Activated CD8-positive, alpha-beta T cell treated with anti-CD3 and anti-CD28 coated beads for 36 hours (primary cell): ENCODE data around the gene PTMA. TPM values are rescaled to one million over a fixed set of nuclear protein-coding genes. Genes with fewer than 3 reads are reported as not detected.
"Not testable (repeated sequence)": the region's sequence is repeated elsewhere in the genome, so short reads cannot be mapped to it uniquely, and the experiment has no call there.

ENCODE experiments used
- ATAC-seq: fragments of 200-7000 bp; cut with Tn5 transposase; one replicate; pipeline ENCODE4 v1.10.0; 2021; ENCODE audit warnings: mild to moderate bottlenecking, moderate library complexity
- CTCF ChIA-PET: fragments of 350-600 bp; sonication (Branson Sonifier 250); formaldehyde crosslinking; loops from one replicate; lab custom pipeline; 2021; ENCODE audit warnings: antibody characterized with exemption; lab: Charles Lee
- POLR2A ChIA-PET: fragments of 350-600 bp; sonication (Branson Sonifier 250); formaldehyde crosslinking; loops from one replicate; lab custom pipeline; 2021; ENCODE audit warnings: antibody characterized with exemption; lab: Charles Lee
- DNase-seq: peaks from one replicate; pipeline ENCODE4 v3.0.0-alpha.2; 2020
- H3K27ac Mint-ChIP-seq: one replicate; pipeline ENCODE4 v1.8.0; 2021; ENCODE audit warnings: mild to moderate bottlenecking, mixed read lengths
- H3K27me3 Mint-ChIP-seq: one replicate; pipeline ENCODE4 v1.8.0; 2021; ENCODE audit warnings: mixed read lengths
- H3K36me3 Mint-ChIP-seq: one replicate; pipeline ENCODE4 v1.8.0; 2021; ENCODE audit warnings: low read depth, mixed read lengths
- H3K4me1 Mint-ChIP-seq: one replicate; pipeline ENCODE4 v1.8.0; 2021; ENCODE audit warnings: low read depth, mixed read lengths
- H3K4me3 Mint-ChIP-seq: one replicate; pipeline ENCODE4 v1.8.0; 2021; ENCODE audit warnings: mild to moderate bottlenecking, moderate library complexity, mixed read lengths
- H3K9me3 Mint-ChIP-seq: one replicate; pipeline ENCODE4 v1.8.0; 2021; ENCODE audit warnings: mixed read lengths
- intact Hi-C: fragments of 100-400 bp; cut with micrococcal nuclease; formaldehyde crosslinking; loops from one replicate; pipeline ENCODE4 v1.10.0; 2022
- total RNA-seq, 2 experiments: library from RNA; stranded (reverse); gene quantifications; one replicate each; pipeline ENCODE4 v1.2.3, GENCODE V29; 2021
- TF ChIP-seq, protein P1 (sequence below): fragments of 200-600 bp; IDR thresholded peaks from one replicate; pipeline ENCODE4 v1.8.0; 2022; ENCODE audit warnings: antibody characterized with exemption, mild to moderate bottlenecking

PTMA gene, protein sequence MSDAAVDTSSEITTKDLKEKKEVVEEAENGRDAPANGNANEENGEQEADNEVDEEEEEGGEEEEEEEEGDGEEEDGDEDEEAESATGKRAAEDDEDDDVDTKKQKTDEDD
- 1,000 to 10,000 TPM; 2,463 to 2,468 TPM for total RNA-seq

DNA sequence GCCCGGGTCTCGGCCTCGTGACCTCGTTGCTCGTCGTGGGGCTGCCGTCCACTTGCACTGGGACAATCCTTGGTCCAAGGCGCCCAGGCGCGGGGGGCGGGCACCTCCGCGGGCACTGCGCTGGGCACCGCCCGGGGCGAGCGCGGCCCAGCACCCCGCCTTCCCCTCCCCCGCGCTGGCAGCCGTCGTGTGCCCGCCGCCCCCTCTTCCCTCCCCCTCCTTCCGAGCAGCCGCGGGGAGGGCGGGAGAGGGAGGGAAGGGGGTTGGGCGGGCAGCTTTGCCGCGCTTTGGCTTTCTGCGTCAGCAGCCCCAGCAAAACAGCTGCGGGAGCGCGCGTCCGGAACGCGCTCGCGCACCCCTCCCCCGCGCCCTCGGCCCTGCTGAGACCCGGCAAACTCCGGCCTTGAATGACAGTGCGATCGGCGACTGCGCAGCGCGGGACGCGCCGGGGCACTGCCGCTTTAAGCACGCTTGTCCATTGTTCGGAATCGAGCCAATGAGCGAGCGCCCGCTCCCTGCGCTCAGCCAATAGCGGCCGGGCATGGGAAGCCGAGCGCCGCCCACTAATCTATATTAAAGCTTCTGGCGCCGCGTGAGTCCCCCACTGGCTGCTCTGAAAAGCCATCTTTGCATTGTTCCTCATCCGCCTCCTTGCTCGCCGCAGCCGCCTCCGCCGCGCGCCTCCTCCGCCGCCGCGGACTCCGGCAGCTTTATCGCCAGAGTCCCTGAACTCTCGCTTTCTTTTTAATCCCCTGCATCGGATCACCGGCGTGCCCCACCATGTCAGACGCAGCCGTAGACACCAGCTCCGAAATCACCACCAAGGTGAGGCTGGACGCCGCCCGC, at the start of gene PTMA:
PTMA (plus strand) TSS at position 599 of the 846 bp plus-strand sequence; CDS start at position 781, 182 bp downstream.
- H3K36me3 Mint-ChIP-seq, result peaks cover 46% of the 10 kb centered on the region
- DNase-seq (peak; percentile 100), ATAC-seq (peak; percentile 71)
- H3K9me3 Mint-ChIP-seq, result no peaks in the 10 kb centered on the region
- peak within 1 kb of the TSS; percentile 100 for H3K27ac Mint-ChIP-seq
- CTCF ChIA-PET, result interaction anchor here (1.8 to 8.6 kb wide), 5 partner anchors 21 to 226 kb away, joined by 4 to 85 read pairs (median 36); no protein-coding TSS in a partner anchor
- POLR2A ChIA-PET, result interaction anchor here (0.6 to 8.1 kb wide), 21 partner anchors 8 to 249 kb away, joined by 3 to 166 read pairs (median 4); partner anchors contain the start of genes COPS7B and NCL
- TF ChIP-seq, protein P1, sequence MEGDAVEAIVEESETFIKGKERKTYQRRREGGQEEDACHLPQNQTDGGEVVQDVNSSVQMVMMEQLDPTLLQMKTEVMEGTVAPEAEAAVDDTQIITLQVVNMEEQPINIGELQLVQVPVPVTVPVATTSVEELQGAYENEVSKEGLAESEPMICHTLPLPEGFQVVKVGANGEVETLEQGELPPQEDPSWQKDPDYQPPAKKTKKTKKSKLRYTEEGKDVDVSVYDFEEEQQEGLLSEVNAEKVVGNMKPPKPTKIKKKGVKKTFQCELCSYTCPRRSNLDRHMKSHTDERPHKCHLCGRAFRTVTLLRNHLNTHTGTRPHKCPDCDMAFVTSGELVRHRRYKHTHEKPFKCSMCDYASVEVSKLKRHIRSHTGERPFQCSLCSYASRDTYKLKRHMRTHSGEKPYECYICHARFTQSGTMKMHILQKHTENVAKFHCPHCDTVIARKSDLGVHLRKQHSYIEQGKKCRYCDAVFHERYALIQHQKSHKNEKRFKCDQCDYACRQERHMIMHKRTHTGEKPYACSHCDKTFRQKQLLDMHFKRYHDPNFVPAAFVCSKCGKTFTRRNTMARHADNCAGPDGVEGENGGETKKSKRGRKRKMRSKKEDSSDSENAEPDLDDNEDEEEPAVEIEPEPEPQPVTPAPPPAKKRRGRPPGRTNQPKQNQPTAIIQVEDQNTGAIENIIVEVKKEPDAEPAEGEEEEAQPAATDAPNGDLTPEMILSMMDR, result no peak
- intact Hi-C loops, result loop anchor here (2.0 to 5.0 kb wide), 2 partner anchors 31 to 246 kb away; partner anchors contain the start of gene NCL
- H3K4me3 Mint-ChIP-seq, result peak within 1 kb of the TSS; percentile 99
- peaks cover 2% of the 10 kb centered on the region for H3K27me3 Mint-ChIP-seq
- H3K4me1 Mint-ChIP-seq, result peaks cover 28% of the 10 kb centered on the region

DNA sequence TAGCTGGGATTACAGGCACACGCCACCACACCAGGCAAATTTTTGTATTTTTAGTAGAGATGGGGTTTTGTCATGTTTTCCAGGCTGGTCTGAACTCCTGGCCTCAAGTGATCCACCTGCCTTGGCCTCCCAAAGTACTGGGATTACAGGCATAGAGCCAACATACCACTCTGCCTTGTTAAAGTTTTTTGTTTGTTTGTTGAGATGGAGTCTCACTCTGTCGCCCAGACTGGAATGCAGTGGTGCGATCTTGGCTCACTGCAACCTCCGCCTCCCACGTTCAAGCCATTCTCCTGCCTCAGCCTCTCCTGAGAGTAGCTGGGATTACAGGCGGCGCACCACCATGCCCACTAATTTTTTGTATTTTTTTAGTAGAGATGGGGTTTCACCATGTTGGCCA, 48.3 kb upstream of the PTMA start:
- H3K36me3 Mint-ChIP-seq, H3K9me3 Mint-ChIP-seq, H3K27ac Mint-ChIP-seq, intact Hi-C loops, H3K27me3 Mint-ChIP-seq, DNase-seq, ATAC-seq, H3K4me3 Mint-ChIP-seq: not testable (repeated sequence)
- H3K4me1 Mint-ChIP-seq, result peaks cover 22% of the 10 kb centered on the region
- ChIA-PET POLR2A (interaction anchor here (0.9 to 6.6 kb wide), 4 partner anchors 47 to 207 kb away, joined by 3 to 46 read pairs (median 4); partner anchors contain the start of gene PTMA), CTCF (interaction anchor here (0.7 to 9.6 kb wide), 8 partner anchors 12 to 143 kb away, joined by 3 to 83 read pairs (median 4); partner anchors contain the start of gene PTMA)

DNA sequence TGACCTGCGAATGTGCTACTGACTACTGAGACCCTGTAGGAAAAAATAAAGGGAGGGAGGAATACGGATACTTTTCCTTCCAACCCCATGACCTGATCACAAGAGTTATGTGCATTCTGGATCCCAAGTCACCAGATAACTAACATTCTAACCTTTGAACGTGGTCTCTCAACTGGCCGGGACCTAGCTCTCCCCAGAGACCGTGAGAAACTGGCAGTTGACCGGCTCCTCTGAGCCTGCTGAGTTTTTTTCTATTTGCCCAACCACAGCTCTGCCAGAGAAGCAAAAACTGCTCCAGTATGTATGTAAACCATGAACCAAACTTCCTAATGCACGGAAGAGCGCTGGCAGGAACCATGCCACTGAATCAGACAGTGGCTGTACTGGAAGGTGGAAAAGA, 47.5 kb upstream of the PTMA start:
- TF ChIP-seq, protein P1, result no peak
- ATAC-seq (no peak), DNase-seq (no peak)
- ChIA-PET CTCF (interaction anchor here (1.0 to 9.6 kb wide), 7 partner anchors 11 to 54 kb away, joined by 3 to 83 read pairs (median 6); partner anchors contain the start of gene PTMA), POLR2A (interaction anchor here (0.9 to 6.6 kb wide), 4 partner anchors 46 to 196 kb away, joined by 4 to 46 read pairs (median 6); partner anchors contain the start of gene PTMA)
- Mint-ChIP-seq H3K27me3 (no peaks in the 10 kb centered on the region), H3K4me3 (peak overlapping the region; percentile 70), H3K9me3 (peaks cover 4% of the 10 kb centered on the region), H3K27ac (peak overlapping the region; percentile 95), H3K36me3 (peaks cover 5% of the 10 kb centered on the region), H3K4me1 (peaks cover 27% of the 10 kb centered on the region)
- intact Hi-C loops, result no loop called here

DNA sequence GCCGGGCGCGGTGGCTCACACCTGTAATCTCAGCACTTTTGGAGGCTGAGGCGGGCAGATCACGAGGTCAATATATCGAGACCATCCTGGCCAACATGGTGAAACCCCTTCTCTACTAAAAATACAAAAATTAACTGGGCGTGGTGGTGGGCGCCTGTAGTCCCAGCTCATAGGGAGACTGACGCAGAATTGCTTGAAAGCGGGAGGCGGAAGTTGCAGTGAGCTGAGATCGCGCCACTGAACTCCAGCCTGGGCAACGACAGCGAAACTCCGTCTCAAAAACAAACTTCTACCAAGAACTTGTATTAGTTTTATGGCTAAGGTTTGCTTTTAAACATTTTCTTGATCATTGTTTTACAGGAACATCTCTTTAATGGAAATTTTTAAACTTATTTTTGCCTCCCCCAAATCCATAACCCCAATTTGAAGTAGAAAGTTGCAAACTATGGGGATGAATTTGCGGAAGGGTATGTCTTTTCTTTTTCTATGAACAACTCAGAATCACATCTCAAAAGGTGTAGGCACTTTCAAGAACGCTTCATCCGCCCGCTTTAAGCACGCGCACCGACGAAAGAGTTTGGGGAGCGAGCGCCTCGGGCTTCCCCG, 46.8 kb upstream of the PTMA start:
- CTCF ChIA-PET, result interaction anchor here (1.3 to 9.6 kb wide), 7 partner anchors 11 to 53 kb away, joined by 3 to 83 read pairs (median 6); partner anchors contain the start of gene PTMA
- no peak for ATAC-seq
- POLR2A ChIA-PET, result interaction anchor here (1.1 to 6.6 kb wide), 5 partner anchors 13 to 48 kb away, joined by 3 to 46 read pairs (median 6); partner anchors contain the start of gene PTMA
- H3K27me3 Mint-ChIP-seq, result no peaks in the 10 kb centered on the region
- peaks cover 5% of the 10 kb centered on the region for H3K36me3 Mint-ChIP-seq
- no peak for DNase-seq
- peak overlapping the region; percentile 95 for H3K27ac Mint-ChIP-seq
- TF ChIP-seq, protein P1, result no peak
- H3K4me1 Mint-ChIP-seq, result peaks cover 27% of the 10 kb centered on the region
- peaks cover 4% of the 10 kb centered on the region for H3K9me3 Mint-ChIP-seq
- H3K4me3 Mint-ChIP-seq, result peak overlapping the region; percentile 70
- intact Hi-C loops, result no loop called here
